ENCODE measurements around the gene GPR141.

DNA sequence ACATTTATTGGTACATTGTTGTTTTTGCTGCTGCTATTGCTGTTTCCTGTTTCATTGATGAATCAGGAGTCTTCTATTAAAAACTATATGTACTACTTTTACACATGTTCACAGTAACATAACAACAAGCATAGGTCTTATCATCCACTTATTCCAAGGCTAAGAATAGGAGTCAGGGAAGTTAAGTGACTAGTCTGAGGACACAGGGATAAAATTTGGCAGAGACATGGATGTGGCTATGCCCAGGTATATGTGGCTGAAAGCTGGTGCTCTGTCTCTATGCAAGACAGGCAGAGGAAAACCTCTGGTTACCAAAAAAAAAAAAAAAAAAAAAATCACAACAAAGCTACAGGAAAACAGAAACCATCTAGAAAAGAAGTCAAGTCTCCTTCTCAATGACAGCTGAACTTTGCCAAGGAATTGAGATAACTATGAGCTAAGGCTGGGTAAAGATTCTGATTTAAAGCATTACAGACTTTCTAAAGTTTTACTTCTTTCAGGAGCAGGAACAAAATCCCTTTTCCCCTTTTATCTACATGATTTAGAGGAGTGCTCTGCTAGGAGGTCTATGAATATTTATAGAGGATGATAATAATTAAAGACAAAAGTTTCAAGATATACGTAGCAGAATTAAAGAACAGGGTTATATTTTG, 70.0 kb downstream of the GPR141 start:
- TF ChIP-seq, protein P1, sequence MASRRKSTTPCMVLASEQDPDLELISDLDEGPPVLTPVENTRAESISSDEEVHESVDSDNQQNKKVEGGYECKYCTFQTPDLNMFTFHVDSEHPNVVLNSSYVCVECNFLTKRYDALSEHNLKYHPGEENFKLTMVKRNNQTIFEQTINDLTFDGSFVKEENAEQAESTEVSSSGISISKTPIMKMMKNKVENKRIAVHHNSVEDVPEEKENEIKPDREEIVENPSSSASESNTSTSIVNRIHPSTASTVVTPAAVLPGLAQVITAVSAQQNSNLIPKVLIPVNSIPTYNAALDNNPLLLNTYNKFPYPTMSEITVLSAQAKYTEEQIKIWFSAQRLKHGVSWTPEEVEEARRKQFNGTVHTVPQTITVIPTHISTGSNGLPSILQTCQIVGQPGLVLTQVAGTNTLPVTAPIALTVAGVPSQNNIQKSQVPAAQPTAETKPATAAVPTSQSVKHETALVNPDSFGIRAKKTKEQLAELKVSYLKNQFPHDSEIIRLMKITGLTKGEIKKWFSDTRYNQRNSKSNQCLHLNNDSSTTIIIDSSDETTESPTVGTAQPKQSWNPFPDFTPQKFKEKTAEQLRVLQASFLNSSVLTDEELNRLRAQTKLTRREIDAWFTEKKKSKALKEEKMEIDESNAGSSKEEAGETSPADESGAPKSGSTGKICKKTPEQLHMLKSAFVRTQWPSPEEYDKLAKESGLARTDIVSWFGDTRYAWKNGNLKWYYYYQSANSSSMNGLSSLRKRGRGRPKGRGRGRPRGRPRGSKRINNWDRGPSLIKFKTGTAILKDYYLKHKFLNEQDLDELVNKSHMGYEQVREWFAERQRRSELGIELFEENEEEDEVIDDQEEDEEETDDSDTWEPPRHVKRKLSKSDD (conservative IDR thresholded peaks at IDR 0.05; ENCODE audit: low read length): no peak
- no peak for TF ChIP-seq SMARCB1 (IDR thresholded peaks at IDR 0.05; ENCODE audit: insufficient read length, low read depth)
- TF ChIP-seq, protein P2, sequence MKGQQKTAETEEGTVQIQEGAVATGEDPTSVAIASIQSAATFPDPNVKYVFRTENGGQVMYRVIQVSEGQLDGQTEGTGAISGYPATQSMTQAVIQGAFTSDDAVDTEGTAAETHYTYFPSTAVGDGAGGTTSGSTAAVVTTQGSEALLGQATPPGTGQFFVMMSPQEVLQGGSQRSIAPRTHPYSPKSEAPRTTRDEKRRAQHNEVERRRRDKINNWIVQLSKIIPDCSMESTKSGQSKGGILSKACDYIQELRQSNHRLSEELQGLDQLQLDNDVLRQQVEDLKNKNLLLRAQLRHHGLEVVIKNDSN (CRISPR knock-in tag; IDR thresholded peaks at IDR 0.05): no peak
- TF ChIP-seq, protein P3, sequence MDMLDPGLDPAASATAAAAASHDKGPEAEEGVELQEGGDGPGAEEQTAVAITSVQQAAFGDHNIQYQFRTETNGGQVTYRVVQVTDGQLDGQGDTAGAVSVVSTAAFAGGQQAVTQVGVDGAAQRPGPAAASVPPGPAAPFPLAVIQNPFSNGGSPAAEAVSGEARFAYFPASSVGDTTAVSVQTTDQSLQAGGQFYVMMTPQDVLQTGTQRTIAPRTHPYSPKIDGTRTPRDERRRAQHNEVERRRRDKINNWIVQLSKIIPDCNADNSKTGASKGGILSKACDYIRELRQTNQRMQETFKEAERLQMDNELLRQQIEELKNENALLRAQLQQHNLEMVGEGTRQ (CRISPR knock-in tag; IDR thresholded peaks at IDR 0.05): no peak
- TF ChIP-seq, protein P4, sequence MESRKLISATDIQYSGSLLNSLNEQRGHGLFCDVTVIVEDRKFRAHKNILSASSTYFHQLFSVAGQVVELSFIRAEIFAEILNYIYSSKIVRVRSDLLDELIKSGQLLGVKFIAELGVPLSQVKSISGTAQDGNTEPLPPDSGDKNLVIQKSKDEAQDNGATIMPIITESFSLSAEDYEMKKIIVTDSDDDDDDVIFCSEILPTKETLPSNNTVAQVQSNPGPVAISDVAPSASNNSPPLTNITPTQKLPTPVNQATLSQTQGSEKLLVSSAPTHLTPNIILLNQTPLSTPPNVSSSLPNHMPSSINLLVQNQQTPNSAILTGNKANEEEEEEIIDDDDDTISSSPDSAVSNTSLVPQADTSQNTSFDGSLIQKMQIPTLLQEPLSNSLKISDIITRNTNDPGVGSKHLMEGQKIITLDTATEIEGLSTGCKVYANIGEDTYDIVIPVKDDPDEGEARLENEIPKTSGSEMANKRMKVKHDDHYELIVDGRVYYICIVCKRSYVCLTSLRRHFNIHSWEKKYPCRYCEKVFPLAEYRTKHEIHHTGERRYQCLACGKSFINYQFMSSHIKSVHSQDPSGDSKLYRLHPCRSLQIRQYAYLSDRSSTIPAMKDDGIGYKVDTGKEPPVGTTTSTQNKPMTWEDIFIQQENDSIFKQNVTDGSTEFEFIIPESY (CRISPR knock-in tag; IDR thresholded peaks at IDR 0.05): no peak

Data from K562 (cell line).